Renal cortex interstitium (tissue), 11 donors: ENCODE data around the gene RRAGD. TPM values are rescaled to one million over a fixed set of nuclear protein-coding genes. Genes with fewer than 3 reads are reported as not detected.

ENCODE experiments used
- DNase-seq, 11 donors: peaks; one replicate each; pipeline ENCODE4 v3.0.0-alpha.2; 2013; ENCODE audit warnings: low read depth in 9 of 11, low spot score in 4 of 11; ENCODE audit errors: extremely low read depth in 1 of 11
- polyA plus RNA-seq, 3 donors: library from polyadenylated mRNA; unstranded; fragments of 120-200 nt; gene quantifications; one replicate each; pipeline ENCODE4 v1.2.1, GENCODE V29; 2013; ENCODE audit not compliant: insufficient read length in 3 of 3

Gene RRAGD
- polyA plus RNA-seq, 3 donors: 26.4 to 36.8 (median 33.3) TPM

- DNase-seq: no peak
These were observed 56.4 kb downstream of the RRAGD start for GRCh38 chr6:89355511-89356194.

GRCh38 chr6:89353702-89354392 lies 58.2 kb downstream of the RRAGD start:
- no peak for DNase-seq

GRCh38 chr6:89353118-89353556 lies 58.9 kb downstream of the RRAGD start:
- peak in 1 of 11 donors; percentile 29 for DNase-seq

- peak in 10 of 11 donors; percentile 57 to 87 (median 74) for DNase-seq
These were observed 59.6 kb downstream of the RRAGD start, which contains the start of gene UBE2J1 for GRCh38 chr6:89352278-89353117. TSS of gene UBE2J1 (minus strand) at chr6:89352722. CDS start at chr6:89352569, 153 bp downstream.

- peak in 3 of 11 donors; percentile 17 to 48 (median 22) for DNase-seq
These were observed 60.3 kb downstream of the RRAGD start for GRCh38 chr6:89351671-89352277.

- peak in 1 of 11 donors; percentile 12 for DNase-seq
These were observed 61.6 kb downstream of the RRAGD start for GRCh38 chr6:89350281-89350966.

- no peak for DNase-seq
These were observed 63.7 kb downstream of the RRAGD start for GRCh38 chr6:89348372-89348771.

GRCh38 chr6:89347825-89348224 lies 64.2 kb downstream of the RRAGD start:
- peak in 3 of 11 donors; percentile 24 to 47 (median 28) for DNase-seq

GRCh38 chr6:89346433-89346832 lies 65.6 kb downstream of the RRAGD start:
- DNase-seq: no peak

- DNase-seq: no peak
These were observed 72.5 kb downstream of the RRAGD start for GRCh38 chr6:89339565-89339964.

- DNase-seq: no peak
These were observed 76.9 kb downstream of the RRAGD start for GRCh38 chr6:89335164-89335563.

GRCh38 chr6:89330910-89331309 lies 81.2 kb downstream of the RRAGD start:
- DNase-seq: no peak

GRCh38 chr6:89328976-89329375 lies 83.1 kb downstream of the RRAGD start:
- DNase-seq: no peak

GRCh38 chr6:89324304-89324703 lies 87.8 kb downstream of the RRAGD start:
- no peak for DNase-seq

- DNase-seq: no peak
These were observed 88.5 kb downstream of the RRAGD start for GRCh38 chr6:89323511-89323971.

GRCh38 chr6:89321131-89321970 lies 90.7 kb downstream of the RRAGD start:
- no peak for DNase-seq

- no peak for DNase-seq
These were observed 92.0 kb downstream of the RRAGD start for GRCh38 chr6:89320012-89320559.
